Mesenteric fat pad (tissue), 1 donor: Measurements from ENCODE around the gene ZFYVE28. TPM values are rescaled to one million over a fixed set of nuclear protein-coding genes. Genes with fewer than 3 reads are reported as not detected.

Source experiments
- DNase-seq: peaks from one replicate; pipeline ENCODE4 v3.0.0-alpha.2; 2020; ENCODE audit warnings: low spot score
- total RNA-seq: library from RNA; stranded (reverse); fragmentation: NEBNext Ultra II Directional; extraction: Animal tissue kit (Norgen Biotek cat#: 25700); gene quantifications from one replicate; pipeline ENCODE4 v1.2.1, GENCODE V29; 2021
- donor health status: DM: yes; HTN: yes; CAD: no.

Gene ZFYVE28
- total RNA-seq, 1 donor from 2014 or later = 12.9 TPM

DNA sequence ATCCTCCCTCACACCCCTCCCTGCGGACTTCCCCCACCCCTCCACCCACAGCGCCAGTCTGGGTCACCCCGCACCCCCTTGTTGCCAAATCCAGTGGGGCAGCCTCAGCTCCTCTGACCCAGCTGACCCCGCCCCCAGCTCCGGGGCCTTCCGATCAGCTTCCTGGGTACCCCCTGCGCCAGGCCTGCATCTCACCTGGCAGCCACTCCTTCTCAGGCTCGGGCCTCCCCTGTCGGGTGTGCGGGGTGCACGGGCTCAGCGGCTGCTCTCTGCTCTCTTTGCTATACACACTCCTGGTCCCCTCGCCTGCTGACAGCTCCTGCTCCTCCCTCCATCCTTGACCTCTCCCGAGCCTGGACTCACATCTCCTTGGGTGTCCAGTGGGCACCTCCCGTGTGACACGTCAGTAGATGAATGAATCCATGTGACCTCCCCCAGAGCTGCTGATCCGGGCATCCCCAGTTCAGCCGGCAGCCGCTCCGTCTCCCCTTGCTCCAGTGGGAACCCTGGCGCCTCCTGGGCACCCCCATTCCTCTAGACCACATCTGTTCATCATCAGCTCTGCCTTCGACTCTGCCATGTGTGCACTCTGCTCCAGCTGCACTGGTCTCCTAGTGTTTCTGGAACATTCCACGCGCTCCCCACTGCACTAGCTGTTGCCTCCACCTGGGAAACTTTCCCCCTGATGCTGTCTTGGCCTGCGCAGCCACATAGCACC, 10.2 kb upstream of the ZFYVE28 start:
- DNase-seq = no peak

DNA sequence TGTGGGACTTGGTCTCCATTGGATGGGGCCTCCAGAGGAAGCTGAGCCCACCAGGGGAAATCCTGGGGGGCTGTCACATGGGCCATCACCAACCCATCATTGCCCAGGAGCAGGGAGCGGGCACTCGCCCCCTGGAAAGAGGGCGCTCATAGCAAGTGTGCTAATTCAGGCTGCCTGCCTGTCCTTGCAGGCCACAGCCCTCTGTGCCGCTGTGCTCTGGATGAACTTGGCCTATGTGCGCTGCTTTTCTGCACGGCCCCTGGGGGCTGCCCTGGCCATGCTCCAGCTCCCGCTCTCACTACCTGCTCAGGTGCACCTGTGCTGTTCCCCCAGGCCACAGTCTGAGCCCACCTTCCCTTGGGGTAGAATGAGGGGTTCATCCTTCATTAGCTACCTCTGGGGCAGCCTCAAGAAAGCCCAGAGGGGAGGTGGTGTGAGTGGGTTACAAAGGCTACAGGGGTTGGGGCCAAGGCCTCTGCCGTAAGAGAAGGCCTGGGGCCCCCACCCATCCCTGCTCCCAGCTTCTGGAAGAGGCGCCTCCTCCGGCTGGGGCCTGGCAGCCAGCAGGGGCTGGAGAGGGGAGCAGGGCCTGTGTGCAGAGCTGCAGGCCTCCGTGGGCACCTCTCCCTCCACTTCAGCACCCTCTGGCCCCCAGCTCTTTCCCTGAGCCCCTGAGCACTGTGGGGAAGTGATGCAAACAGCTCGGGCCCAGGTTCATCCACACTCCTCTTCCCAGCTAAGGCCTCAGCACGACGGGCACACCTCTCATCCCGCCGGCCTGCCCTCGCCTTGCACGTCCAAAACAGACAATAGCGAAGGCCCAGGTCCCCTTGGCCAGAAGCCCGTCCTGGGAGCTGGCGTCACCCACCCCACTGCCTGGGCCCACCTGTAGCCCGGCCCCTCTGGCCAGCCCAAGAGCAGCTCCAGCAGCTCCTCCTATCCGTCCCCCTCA, 9.2 kb upstream of the ZFYVE28 start:
- no peak for DNase-seq

- DNase-seq = no peak
These were observed 8.3 kb upstream of the ZFYVE28 start for GRCh38 chr4:2426711-2427275.

DNA sequence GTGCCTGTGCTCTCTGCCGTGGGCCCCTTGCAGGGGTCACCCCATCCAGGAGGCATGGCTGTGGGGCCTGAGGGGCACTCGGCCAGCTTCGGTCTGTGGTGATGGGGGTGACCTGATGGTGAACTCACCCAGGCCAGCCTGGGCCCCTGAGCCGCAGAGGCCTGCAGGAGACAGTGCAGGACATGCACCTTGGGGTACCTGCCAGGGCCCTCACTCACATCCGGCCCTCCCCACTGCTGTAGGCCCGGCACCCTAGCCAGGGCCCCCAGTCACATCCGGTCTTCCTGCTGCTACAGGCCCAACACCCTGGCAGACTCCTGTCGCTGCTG, 7.6 kb upstream of the ZFYVE28 start:
- DNase-seq = no peak

DNA sequence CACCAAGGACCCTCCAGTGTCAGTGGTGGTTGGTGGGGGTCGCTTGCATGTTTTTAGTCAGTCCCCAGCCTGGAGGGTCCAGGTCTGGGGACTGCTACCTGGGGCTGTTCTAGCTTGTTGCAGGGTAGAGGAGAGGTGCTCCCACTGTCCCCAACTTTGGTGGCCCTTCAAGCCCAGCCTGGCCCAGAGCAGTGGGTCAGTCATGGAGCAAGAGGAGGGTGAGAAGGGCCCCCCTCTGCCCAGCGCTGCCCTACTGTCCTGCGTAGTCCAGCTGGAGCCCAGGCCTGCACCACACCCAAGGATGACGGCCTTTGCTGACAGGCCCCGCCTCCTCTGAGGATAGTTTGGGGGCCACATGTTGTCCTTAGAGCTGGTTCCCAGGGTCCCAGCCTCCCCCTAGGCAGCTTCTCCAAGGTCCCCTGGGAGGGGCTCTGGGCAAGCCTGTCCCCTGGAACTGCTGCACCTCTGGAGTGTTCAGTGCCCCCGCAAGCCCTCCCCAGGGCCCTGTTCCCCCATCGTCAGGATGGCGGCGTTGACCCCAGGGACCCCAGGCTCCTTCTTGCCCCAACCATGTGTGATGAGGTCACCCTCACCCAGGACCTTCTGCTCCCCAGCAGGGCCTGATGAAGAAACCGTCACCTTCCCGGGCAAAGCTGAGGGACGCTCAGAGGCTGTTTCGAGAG, 7.1 kb upstream of the ZFYVE28 start:
- DNase-seq = no peak

- no peak for DNase-seq
These were observed 6.1 kb upstream of the ZFYVE28 start for GRCh38 chr4:2424581-2424980.

DNA sequence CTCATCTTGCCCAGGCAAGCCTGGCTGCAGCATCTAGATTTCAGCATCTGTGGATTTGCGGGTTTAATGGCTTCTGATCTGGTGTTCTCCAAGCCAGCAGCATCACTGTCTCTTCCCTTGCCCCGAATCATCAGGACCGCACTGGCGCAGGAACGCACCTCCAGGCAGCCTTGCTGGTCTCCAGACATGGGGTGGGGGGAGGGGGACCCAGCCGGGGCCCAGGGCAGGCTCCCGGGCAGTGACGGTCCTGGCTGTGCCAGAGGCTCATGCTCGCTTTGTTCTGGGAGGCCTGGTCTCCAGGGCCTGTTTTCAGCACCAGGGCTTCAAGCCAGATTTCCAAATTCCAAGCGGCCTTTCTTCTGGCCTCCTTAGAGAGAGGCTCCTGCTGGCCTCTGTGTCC, 5.2 kb upstream of the ZFYVE28 start:
- no peak for DNase-seq

DNA sequence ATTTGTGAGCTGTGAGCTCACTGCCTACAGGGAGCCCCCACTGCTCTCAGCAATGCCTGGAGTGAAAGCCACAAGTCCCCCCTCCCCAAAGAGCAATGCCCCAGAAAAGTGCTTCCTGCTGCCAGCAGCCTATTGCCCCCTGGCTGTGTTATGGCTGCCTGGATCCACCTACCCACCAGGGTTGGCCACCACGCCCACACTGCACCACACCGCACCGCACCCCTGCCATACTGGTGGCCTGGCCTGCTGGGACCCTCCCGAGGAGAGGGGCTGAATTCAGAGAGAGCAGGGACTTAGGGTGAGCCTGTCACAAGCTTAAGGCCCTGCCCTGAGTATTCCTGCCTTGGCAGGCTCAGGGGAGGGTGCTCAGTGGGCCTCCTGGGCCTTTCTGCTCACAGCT, 4.6 kb upstream of the ZFYVE28 start:
- DNase-seq = no peak

DNA sequence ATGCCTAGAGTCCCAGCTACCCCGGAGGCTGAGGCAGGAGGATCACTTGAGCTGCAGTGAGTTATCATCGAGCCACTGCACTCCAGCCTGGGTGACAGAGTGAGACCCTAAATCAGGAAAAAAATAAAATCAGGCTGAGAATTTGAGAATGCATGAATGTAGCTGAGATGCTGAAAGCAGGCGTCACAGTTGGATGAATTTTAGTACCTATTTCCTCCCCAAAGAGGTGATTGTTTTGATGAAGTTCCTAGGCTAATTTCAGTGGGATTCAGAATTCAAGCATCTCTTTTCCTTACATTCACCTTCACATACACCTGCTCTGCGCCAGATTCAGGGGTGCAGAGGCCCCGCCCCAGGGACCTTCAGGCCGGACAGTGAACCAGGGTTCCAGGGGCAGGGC, 3.5 kb upstream of the ZFYVE28 start:
- DNase-seq = no peak

GRCh38 chr4:2419814-2420213, 1.4 kb upstream of the ZFYVE28 start:
- no peak for DNase-seq

DNA sequence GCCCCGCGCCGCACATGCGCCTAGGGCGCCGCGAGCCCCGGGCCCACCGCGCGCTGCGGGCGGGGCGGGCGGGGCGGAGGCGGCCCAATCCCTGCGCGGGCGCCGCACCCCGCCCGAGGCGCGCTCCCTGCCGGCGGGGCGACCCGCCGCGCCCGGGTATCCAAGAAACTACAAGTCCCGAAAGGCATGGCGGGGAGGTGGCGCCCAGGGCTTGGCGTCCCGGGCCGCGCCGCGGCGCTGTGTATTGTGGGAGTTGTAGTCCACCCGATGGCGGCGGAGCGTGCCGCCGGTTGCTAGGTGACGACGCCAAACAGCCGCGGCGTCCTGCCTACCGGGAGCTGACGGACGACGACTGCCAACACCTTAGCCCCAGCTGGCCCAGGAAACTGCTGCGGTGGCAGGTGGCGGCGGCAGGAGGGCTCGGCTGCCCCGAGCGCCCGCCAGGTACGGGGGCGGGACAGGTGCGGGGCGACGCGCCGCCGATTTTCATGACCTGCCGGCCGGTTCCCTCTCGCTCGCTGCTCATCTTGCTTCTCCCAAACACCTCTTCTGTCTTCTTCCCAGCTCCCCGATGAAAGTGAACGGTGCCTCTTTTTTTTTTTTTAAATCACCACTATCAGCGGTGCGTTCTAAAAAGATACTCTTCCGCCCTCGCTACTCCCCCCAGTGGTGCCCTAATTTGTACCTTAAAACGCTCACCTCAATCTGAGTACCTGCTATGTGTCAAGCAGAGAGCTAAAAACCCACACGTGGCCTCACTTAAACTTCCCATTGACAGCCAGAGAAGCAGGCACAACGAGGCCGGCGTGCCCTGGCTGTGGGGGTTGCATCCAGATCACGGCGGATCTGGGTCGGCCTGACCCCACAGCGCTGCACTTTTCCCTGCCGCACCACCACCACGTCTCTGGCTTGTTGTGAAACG, 466 bp upstream of the ZFYVE28 start, which contains the start of gene CFAP99:
Gene CFAP99 (plus strand): TSS at position 306 of the 922 bp plus-strand sequence.
- peak; percentile 100 for DNase-seq

DNA sequence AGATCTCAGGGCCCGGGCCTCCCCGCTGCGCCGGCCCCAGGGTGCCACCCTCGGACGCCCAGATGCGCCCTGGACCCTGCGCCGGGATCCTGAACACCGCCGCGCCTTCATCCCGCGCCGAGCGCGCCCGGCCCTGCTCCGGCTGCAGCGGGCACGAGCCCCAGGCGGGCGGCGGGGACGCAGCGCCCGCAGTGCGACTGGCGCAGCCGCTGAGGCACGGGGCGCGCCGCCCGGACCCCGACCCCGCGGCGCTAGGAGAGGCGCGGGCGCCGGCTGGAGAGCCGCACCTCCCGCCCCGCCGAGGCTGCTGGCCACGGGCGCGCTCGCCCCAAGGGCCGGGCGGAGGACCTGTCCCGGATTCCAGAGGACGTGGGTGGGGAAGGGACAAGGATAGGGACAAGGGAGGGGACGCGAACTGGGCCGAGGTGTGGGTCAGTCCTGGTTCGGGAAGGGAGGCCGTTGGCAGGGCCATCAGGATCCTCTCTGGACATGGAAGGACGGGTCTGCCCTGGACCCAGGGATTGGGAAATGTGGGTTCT, 1.1 kb downstream of the ZFYVE28 start:
- no peak for DNase-seq

- no peak for DNase-seq
These were observed 1.8 kb downstream of the ZFYVE28 start for GRCh38 chr4:2416564-2417225.

DNA sequence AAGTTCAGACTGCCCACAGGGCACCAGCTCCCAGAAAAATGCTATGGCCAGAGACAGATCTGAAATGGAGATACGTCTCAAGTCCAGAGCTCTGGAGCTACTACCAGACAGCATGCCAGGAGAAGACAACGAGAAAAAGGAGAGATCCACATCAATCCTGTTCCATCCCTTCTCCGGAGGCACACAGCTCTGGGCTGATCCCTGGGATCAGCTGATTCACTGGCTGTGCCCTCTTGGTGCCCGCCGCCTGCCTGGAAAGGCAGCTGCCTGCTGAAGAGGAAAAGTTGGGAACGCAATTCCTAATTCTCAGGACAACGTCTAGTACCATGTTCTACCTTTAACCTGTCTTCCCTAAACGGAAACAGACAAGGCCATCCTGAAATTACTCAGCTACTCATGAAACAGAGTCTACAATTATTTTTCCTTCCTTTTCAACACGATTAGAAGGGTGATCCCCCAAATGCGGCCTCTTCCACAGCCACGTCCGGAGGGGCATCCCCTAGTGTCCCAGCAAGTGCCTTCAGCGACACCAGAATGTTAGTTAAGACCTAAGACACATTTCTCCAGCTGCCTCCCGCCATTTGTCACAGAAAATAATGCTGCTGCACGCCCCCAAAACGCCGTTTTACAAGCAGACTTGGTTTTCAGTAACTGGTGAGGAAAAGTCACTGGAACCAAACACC, 2.4 kb downstream of the ZFYVE28 start:
- no peak for DNase-seq

GRCh38 chr4:2415213-2415612, 3.2 kb downstream of the ZFYVE28 start:
- no peak for DNase-seq

GRCh38 chr4:2413821-2414610, 4.4 kb downstream of the ZFYVE28 start:
- DNase-seq = no peak

DNA sequence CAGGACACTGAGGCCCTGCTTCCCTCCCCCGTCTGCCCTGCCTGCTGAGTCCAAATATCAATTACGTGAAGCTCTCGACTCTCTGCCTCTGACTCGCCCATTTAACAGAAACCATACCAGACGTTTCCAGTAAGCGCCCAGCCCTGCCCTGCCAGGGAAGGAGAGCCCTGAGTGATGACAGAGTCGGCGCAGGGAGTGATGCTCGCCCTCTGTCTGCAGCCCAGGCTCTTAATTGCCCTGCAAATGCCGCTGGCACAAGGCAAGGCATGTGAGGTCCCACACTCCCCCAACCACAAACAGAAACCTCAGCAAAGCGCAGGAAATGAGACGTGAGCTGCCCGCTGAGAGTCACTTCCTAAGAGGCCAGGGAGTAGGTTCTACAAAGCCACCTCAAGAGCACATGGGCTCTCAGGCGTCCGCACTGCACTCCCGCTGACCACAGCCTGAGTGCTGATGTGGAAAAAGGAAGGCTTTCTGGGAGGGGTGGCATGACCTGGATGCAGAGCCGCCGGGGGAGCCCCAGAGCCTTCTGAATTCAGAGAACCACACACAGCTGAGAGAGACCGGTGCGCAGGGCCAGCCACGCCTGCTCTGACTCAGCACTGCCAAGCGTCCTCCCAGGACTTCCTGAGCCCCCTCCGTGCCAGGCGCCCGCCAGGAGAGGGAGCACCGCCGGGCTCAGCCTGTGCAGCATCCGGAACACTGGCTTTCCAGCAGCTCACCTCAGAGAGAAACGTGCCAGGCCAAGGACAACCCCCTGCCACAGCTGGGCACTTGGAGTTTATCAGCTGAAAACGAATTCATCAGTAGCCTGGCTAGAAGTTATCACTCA, 5.3 kb downstream of the ZFYVE28 start:
- DNase-seq = peak; percentile 96
